Gastroesophageal sphincter (tissue), 4 donors: ENCODE data around the gene FBXO47. TPM values are rescaled to one million over a fixed set of nuclear protein-coding genes. Genes with fewer than 3 reads are reported as not detected.
"Not testable (repeated sequence)": the region's sequence is repeated elsewhere in the genome, so short reads cannot be mapped to it uniquely, and the experiment has no call there.

Source experiments
- ATAC-seq: fragments of 150-250 bp; one replicate; pipeline ENCODE4 v1.9.1; 2016; ENCODE audit warnings: mild to moderate bottlenecking, moderate library complexity
- H3K27ac ChIP-seq, 4 donors: fragments of 200-600 bp; sonication (generic) in 3 of 4; 1 replicate in 3 of 4; 2 replicates in 1 of 4; pipeline ENCODE4 v1.5.1; 2016 to 2019
- H3K27me3 ChIP-seq: fragments of 200-600 bp; sonication (generic); one replicate; pipeline ENCODE4 v1.5.1; 2019
- H3K36me3 ChIP-seq, 2 donors: fragments of 200-600 bp; sonication (generic); one replicate each; pipeline ENCODE4 v1.5.1; 2019; ENCODE audit warnings: control low read depth in 1 of 2
- H3K4me1 ChIP-seq, 3 donors: fragments of 200-600 bp; sonication (generic); 1 replicate in 2 of 3; 2 replicates in 1 of 3; pipeline ENCODE4 v1.5.1; 2016 to 2019; ENCODE audit warnings: control low read depth in 2 of 3
- H3K4me3 ChIP-seq, 2 donors: fragments of 200-600 bp; sonication (generic); one replicate each; pipeline ENCODE4 v1.5.1; 2019; ENCODE audit warnings: mild to moderate bottlenecking in 1 of 2, moderate library complexity in 1 of 2
- H3K9me3 ChIP-seq, 3 donors: fragments of 200-600 bp; sonication (generic); one replicate each; pipeline ENCODE4 v1.5.1; 2017 to 2019; ENCODE audit warnings: control low read depth in 2 of 3
- CTCF ChIP-seq, 4 experiments: fragments of 200-600 bp in 2 of 4; fragments of 450-650 bp in 2 of 4; sonication (generic) in 1 of 4; IDR thresholded peaks; one replicate each; pipeline ENCODE4 v1.5.1; 2017 to 2019; ENCODE audit warnings: antibody characterized with exemption in 4 of 4, mild to moderate bottlenecking in 2 of 4, moderate library complexity in 2 of 4
- EP300 ChIP-seq: sonication (generic); formaldehyde crosslinking; IDR thresholded peaks from one replicate; pipeline ENCODE4 v1.6.1; 2017; ENCODE audit warnings: antibody characterized with exemption, mild to moderate bottlenecking
- POLR2A ChIP-seq, 2 donors: fragments of 450-650 bp; IDR thresholded peaks; one replicate each; pipeline ENCODE4 v1.6.1; 2017; ENCODE audit warnings: antibody characterized with exemption in 2 of 2, mild to moderate bottlenecking in 2 of 2, moderate library complexity in 1 of 2
- POLR2AphosphoS5 ChIP-seq: sonication (generic); formaldehyde crosslinking; IDR thresholded peaks from one replicate; pipeline ENCODE4 v1.6.1; 2017; ENCODE audit warnings: antibody characterized with exemption
- WGBS, 2 donors: methylation state at CpG; one replicate each; pipeline ENCODE4 v1.1.5; 2018; ENCODE audit warnings: low coverage in 1 of 2; 5-methylcytosine and 5-hydroxymethylcytosine counted together
- total RNA-seq, 4 donors: library from RNA; depleted of rRNA; stranded (reverse); fragments of >200 nt; gene quantifications; one replicate each; pipeline ENCODE4 v1.1.0, GENCODE V29; 2016

The FBXO47 gene
- total RNA-seq, 4 donors from 2014 or later: 0.25 TPM; not detected in 3

GRCh38 chr17:38917259-38917658 is 49.9 kb downstream of the FBXO47 start:
- WGBS, 2 donors: 85 to 96% methylated on average over 3 of the region's 3 CpGs
- TF ChIP-seq POLR2A (IDR thresholded peaks at IDR 0.05): no peak
- Histone ChIP-seq H3K4me3 (no peak overlapping the region), H3K9me3 (no peaks in the 10 kb centered on the region), H3K27me3 (no peaks in the 10 kb centered on the region), H3K4me1 (peaks cover 0 to 84% (median 29%) of the 10 kb centered on the region in 3 donors), H3K27ac (no peak overlapping the region), H3K36me3 (peaks cover 0 to 75% of the 10 kb centered on the region in 2 donors)
- no peak for ATAC-seq

GRCh38 chr17:38916771-38917170 is 50.4 kb downstream of the FBXO47 start:
- H3K4me1 ChIP-seq: peaks cover 0 to 84% (median 30%) of the 10 kb centered on the region in 3 donors
- TF ChIP-seq CTCF (IDR thresholded peaks at IDR 0.05) (no peak), POLR2AphosphoS5 (no peak), EP300 (no peak), POLR2A (IDR thresholded peaks at IDR 0.05) (no peak)
- 75 to 79% methylated on average over 8 of the region's 8 CpGs for WGBS, 2 donors
- no peaks in the 10 kb centered on the region for H3K9me3 ChIP-seq
- ATAC-seq: no peak
- no peak overlapping the region for H3K4me3 ChIP-seq
- peaks cover 0 to 75% of the 10 kb centered on the region in 2 donors for H3K36me3 ChIP-seq
- H3K27me3 ChIP-seq: no peaks in the 10 kb centered on the region
- H3K27ac ChIP-seq: no peak overlapping the region

GRCh38 chr17:38915639-38915995 is 51.6 kb downstream of the FBXO47 start:
- peak overlapping the region in 1 of 4 donors; percentile 22 for H3K27ac ChIP-seq
- peaks cover 0 to 84% of the 10 kb centered on the region in 2 donors for H3K36me3 ChIP-seq
- no peak overlapping the region for H3K4me3 ChIP-seq
- no peaks in the 10 kb centered on the region for H3K9me3 ChIP-seq
- WGBS, 2 donors: 83% methylated on average over 2 of the region's 7 CpGs; no CpG with 5 or more reads in 1 of the 2 donors
- H3K4me1 ChIP-seq: peaks cover 0 to 84% (median 23%) of the 10 kb centered on the region in 3 donors
- no peaks in the 10 kb centered on the region for H3K27me3 ChIP-seq
- ATAC-seq: no peak
- no peak for TF ChIP-seq EP300

- no peak for ATAC-seq
- WGBS, 2 donors: 75% methylated on average over 5 of the region's 20 CpGs; no CpG with 5 or more reads in 1 of the 2 donors
- H3K4me3 ChIP-seq: no peak overlapping the region
These were observed 52.2 kb downstream of the FBXO47 start for GRCh38 chr17:38914741-38915638.

GRCh38 chr17:38912221-38912813 is 54.9 kb downstream of the FBXO47 start:
- H3K36me3 ChIP-seq: peaks cover 0 to 64% of the 10 kb centered on the region in 2 donors
- WGBS, 2 donors: 36 to 60% methylated on average over 3 of the region's 13 CpGs
- H3K9me3 ChIP-seq: no peaks in the 10 kb centered on the region
- TF ChIP-seq CTCF (IDR thresholded peaks at IDR 0.05) (no peak), POLR2A (IDR thresholded peaks at IDR 0.05) (no peak), EP300 (no peak), POLR2AphosphoS5 (peak; percentile 46)
- H3K4me1 ChIP-seq: peaks cover 0 to 82% (median 33%) of the 10 kb centered on the region in 3 donors
- H3K27ac ChIP-seq: peak overlapping the region in 3 of 4 donors; percentile 67 to 73 (median 68)
- no peaks in the 10 kb centered on the region for H3K27me3 ChIP-seq
- peak; percentile 69 for ATAC-seq
- no peak overlapping the region for H3K4me3 ChIP-seq

More at GRCh38 chr17:38914741-38915638, 52.2 kb downstream of the FBXO47 start:
- peak overlapping the region in 1 of 4 donors; percentile 14 for H3K27ac ChIP-seq
- TF ChIP-seq POLR2A (IDR thresholded peaks at IDR 0.05) (no peak), CTCF (IDR thresholded peaks at IDR 0.05) (no peak), EP300 (no peak), POLR2AphosphoS5 (no peak)
- no peaks in the 10 kb centered on the region for H3K27me3 ChIP-seq
- H3K36me3 ChIP-seq: peaks cover 0 to 83% of the 10 kb centered on the region in 2 donors
- H3K9me3 ChIP-seq: no peaks in the 10 kb centered on the region
- peaks cover 0 to 83% (median 17%) of the 10 kb centered on the region in 3 donors for H3K4me1 ChIP-seq

- ATAC-seq, H3K4me3 ChIP-seq, H3K9me3 ChIP-seq, H3K27me3 ChIP-seq: not testable (repeated sequence)
- Histone ChIP-seq H3K27ac (peak overlapping the region in 3 of 4 donors; percentile 67 to 73 (median 68)), H3K36me3 (peaks cover 0 to 58% of the 10 kb centered on the region in 2 donors), H3K4me1 (peaks cover 0 to 89% (median 38%) of the 10 kb centered on the region in 3 donors)
- 80 to 88% methylated on average over 1 to 3 of the region's 8 CpGs for WGBS, 2 donors
These were observed 55.5 kb downstream of the FBXO47 start for GRCh38 chr17:38911731-38912081.
